Measurements from ENCODE around the gene PCSK9.

The PCSK9 gene

GRCh38 chr1:55061706-55062321 is 22.5 kb downstream of the PCSK9 start:
- DNase-seq (ENCODE audit: low spot score) = peak; percentile 12
- in situ Hi-C loops (cut with MboI; ENCODE audit: low sequenced_read_pairs, unreplicated experiment) = no loop called here
- no peak for TF ChIP-seq CTCF (IDR thresholded peaks at IDR 0.05; ENCODE audit: borderline replicate concordance, control extremely low read depth, extremely low read depth, insufficient read depth, missing control alignments)

- TF ChIP-seq CTCF (IDR thresholded peaks at IDR 0.05; ENCODE audit: borderline replicate concordance, control extremely low read depth, extremely low read depth, insufficient read depth, missing control alignments) = no peak
- DNase-seq (ENCODE audit: low spot score) = peak; percentile 11
- in situ Hi-C loops (cut with MboI; ENCODE audit: low sequenced_read_pairs, unreplicated experiment) = no loop called here
Observed at GRCh38 chr1:55062801-55063576, 23.6 kb downstream of the PCSK9 start.

GRCh38 chr1:55063577-55063942 is 24.2 kb downstream of the PCSK9 start:
- TF ChIP-seq CTCF (IDR thresholded peaks at IDR 0.05; ENCODE audit: borderline replicate concordance, control extremely low read depth, extremely low read depth, insufficient read depth, missing control alignments) = no peak
- peak; percentile 8 for DNase-seq (ENCODE audit: low spot score)
- in situ Hi-C loops (cut with MboI; ENCODE audit: low sequenced_read_pairs, unreplicated experiment) = no loop called here

GRCh38 chr1:55064071-55064581 is 24.8 kb downstream of the PCSK9 start:
- TF ChIP-seq CTCF (IDR thresholded peaks at IDR 0.05; ENCODE audit: borderline replicate concordance, control extremely low read depth, extremely low read depth, insufficient read depth, missing control alignments) = no peak
- in situ Hi-C loops (cut with MboI; ENCODE audit: low sequenced_read_pairs, unreplicated experiment) = no loop called here
- peak; percentile 31 for DNase-seq (ENCODE audit: low spot score)

- DNase-seq (ENCODE audit: low spot score) = no peak
- in situ Hi-C loops (cut with MboI; ENCODE audit: low sequenced_read_pairs, unreplicated experiment) = no loop called here
Observed at GRCh38 chr1:55064861-55065263, 25.5 kb downstream of the PCSK9 start.

GRCh38 chr1:55065648-55066047 is 26.3 kb downstream of the PCSK9 start:
- no peak for DNase-seq (ENCODE audit: low spot score)
- TF ChIP-seq CTCF (IDR thresholded peaks at IDR 0.05; ENCODE audit: borderline replicate concordance, control extremely low read depth, extremely low read depth, insufficient read depth, missing control alignments) = no peak
- in situ Hi-C loops (cut with MboI; ENCODE audit: low sequenced_read_pairs, unreplicated experiment) = no loop called here

More at GRCh38 chr1:55064861-55065263, 25.5 kb downstream of the PCSK9 start:
- TF ChIP-seq CTCF (IDR thresholded peaks at IDR 0.05; ENCODE audit: borderline replicate concordance, control extremely low read depth, extremely low read depth, insufficient read depth, missing control alignments) = no peak
